Measurements from ENCODE around the gene ZMYM2. TPM values are rescaled to one million over a fixed set of nuclear protein-coding genes. Genes with fewer than 3 reads are reported as not detected.

Gene ZMYM2
- polyA plus RNA-seq, 12 donors, result 39.7 to 83.4 (median 65.5) TPM; not detected in 1

- DNase-seq, result no peak
These were observed 84.8 kb downstream of the ZMYM2 start for GRCh38 chr13:20043207-20043925.

DNA sequence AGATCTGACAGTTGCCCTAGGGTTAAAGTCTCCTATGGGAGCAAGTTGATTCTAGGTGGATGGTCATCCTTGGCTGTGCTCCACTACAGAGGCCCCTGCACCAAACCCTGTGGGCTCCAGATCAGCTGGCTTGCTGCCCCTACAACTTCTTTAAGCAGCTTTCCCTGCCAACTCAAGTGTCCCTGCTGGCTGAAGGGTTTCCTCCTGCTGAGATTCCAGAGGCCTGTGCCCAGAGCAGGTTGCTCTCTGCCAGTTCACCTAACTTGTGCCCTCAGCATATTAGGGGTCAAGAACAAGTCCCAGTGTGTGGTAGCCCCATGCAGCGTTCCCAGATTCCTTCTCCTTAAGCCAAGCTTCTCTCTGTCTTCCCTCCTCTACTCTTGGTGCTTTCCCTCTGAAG is 85.6 kb downstream of the ZMYM2 start:
- no peak for DNase-seq

DNA sequence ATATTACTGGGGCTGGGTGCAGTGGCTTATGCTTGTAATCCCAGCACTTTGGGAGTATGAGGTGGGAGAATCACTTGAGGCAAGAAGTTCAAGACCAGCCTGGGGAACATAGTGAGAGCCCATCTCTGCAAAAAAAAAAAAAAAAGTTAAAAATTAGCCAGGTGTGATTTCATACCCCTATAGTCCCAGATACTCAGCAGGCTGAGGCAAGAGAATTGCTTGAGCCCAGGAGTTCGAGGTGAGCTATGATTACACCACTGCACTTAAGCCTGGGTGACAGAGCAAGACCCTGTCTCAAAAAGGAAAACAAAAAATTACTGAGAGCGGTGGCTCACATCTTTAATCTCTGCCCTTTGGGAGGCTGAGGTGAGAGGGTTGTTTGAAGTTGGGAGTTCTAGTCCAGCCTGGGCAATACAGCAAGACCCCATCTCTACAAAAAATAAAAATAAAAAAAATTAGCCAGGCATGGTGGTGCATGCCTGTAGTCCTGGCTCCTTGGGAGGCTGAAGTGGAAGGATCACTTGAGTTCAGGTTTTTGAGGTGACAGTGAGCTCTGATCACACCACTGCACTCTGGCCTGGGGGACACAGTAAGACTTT is 87.5 kb downstream of the ZMYM2 start:
- no peak for DNase-seq

GRCh38 chr13:20049558-20050473 is 91.3 kb downstream of the ZMYM2 start:
- DNase-seq, result no peak

GRCh38 chr13:20051366-20051765 is 92.8 kb downstream of the ZMYM2 start:
- no peak for DNase-seq

GRCh38 chr13:20053016-20053415 is 94.5 kb downstream of the ZMYM2 start:
- no peak for DNase-seq

DNA sequence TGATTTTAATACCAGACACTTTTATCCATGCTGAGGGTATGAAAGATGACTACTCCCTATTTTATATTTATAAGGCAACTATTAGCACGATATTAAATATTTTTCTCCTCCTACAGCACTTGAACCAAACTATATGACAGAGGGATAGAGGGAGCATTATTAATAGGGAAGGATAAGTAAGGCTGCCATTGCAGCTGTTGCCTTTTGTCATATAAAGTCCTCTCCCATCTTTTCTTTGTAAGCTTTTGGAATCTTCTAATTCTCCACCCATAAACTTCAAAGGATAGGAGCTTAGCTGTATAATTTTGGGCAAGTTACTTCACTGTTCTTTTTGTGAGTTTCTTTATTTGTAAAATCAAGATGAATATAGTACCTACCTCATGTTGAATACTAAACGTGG is 95.4 kb downstream of the ZMYM2 start:
- no peak for DNase-seq

DNA sequence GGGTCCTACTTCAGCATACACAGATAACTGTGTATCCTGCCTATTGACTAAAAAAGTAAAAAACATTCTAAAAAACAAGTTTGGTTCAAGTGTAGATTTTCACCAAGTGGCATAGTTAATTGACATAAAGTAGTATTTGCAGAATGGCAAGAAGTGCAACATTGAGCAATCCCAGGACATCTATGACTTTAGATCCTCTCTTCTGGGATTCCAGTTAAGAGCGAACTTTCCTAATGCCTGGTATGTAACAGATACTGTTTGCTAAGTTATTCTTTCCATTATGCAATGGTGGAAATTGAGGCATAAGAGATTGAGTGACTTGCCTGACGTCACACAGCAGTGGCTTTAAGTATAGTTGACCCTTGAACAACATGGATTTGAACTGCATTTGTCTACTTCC is 96.1 kb downstream of the ZMYM2 start:
- no peak for DNase-seq

DNA sequence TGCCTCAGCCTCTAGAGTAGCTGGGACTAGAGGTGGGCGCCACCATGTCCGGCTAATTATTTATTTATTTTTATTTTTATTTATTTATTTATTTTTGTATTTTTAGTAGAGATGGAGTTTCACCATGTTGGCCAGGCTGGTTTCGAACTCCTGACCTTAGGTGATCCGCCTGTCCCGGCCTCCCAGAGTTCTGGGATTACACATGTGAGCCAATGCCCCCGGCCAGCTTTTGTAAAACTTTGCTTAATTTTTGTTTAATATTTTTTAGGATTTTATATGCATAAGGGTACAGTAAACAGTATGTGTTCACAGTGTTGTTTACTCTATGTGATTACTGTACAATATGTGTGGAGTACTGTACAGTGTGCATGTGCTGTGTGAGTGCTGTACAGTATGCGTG is 98.7 kb downstream of the ZMYM2 start:
- DNase-seq, result no peak

GRCh38 chr13:20057963-20058362 is 99.4 kb downstream of the ZMYM2 start:
- no peak for DNase-seq

- no peak for DNase-seq
These were observed 99.9 kb downstream of the ZMYM2 start for GRCh38 chr13:20058476-20058875.

DNA sequence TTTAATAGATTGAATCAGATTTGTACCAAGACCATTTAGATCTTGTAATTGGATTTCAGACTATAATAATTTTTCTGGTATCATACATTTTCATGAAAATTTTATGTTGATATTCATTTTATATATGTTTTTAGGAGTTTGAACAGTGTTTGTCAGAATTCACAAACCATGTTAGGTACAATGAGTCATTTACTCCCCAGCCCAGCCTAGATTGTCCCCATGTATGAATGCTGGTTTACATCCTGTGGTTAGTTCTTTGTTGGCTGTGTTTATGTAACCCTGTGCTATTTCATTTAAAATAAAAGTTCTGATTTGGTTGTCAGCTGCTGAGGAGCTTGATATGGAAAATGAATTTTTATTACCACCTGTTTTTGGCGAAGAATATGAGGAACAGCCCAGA is 105.6 kb downstream of the ZMYM2 start:
- no peak for DNase-seq

GRCh38 chr13:20065516-20065915 is 107.0 kb downstream of the ZMYM2 start:
- no peak for DNase-seq

- DNase-seq, result no peak
These were observed 111.4 kb downstream of the ZMYM2 start for GRCh38 chr13:20069956-20070355.

DNA sequence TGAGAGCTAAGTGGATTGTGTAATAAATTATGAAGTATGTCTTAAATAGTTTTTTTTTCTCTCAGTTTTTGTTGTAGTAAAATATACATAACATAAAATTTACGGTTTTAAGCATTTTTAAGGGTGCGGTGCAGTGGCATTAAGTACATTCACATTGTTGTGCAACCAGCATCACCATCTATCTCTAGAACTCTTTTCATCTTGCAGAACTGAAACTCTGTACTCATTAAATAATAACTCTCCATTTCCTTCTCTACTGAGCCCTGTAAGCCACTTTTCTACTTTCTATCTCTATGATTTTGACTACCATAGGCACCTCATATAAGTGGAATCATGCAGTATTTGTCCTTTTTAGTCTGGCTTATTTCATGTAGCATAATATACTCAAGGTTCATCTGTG is 115.2 kb downstream of the ZMYM2 start:
- no peak for DNase-seq

GRCh38 chr13:20074966-20075365 is 116.4 kb downstream of the ZMYM2 start:
- DNase-seq, result no peak

DNA sequence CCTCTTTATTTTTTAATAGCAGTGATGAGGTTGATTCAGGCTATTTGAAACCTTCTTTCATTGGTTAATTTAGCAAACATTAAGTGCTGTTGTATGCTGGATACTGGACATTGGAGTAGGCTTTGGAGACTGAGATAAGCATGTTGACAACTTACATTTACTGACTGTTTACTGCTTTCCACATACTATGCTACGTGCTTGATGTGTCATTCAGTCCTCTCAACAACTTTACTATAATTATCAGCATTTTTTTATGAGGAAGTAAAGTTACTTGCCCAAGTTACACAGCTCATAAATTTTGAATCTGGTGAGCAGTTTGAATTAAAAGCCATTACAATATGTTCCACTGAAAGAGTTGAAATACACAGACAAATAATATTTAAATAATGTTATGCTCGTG is 118.6 kb downstream of the ZMYM2 start:
- DNase-seq, result no peak

DNA sequence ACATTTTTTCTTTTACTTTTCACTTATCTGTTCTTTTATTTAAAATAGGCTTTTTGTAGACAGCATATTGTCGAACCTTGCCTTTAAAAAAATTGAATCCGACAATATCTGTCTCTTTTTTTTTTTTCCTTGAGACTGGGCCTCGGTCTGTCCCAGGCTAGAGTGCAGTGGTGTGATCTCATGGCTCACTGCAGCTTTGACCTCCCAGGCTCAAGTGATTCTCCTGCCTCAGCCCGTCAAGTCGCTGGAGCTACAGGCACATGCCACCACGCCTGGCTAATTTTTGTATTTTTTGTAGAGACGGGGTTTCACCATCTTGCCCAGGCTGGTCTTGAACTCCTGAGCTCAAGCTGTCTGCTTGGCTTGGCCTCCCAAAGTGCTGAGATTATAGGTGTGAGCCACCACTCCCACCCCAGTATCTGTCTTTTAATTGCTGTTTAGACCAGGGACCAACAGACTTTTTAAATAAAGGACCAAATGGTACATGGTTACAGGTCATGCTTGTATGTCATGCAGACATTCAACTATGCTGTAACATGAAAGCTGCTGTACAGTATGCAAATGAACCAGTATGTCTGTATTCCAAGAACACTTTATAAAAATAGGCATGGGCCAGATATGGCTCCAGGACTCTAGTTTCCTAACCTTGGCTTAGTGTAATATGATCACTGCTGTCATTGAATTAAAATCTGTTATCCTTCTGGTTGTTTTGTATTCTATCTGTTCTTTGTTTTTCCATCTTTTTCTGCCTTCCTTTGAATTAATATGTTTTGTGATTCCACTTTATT is 122.0 kb downstream of the ZMYM2 start:
- no peak for DNase-seq

DNA sequence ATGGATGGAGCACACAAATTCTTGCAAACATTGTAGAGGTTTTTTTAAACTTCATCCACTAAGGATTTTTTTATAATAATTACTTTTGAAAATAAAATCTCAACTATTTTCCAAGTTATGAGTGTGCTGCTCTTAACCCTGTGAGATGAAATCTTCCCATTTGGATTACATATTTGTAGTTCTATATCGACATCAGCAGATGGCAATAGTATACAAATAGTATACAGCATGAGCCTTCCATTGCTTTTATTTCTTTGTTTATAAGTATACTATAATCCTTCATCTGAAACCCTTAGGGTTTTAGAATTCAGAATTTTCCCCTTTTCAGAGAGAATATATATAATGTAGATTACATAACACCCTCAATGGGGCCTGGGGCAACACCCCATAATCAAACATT is 131.8 kb downstream of the ZMYM2 start:
- no peak for DNase-seq

GRCh38 chr13:20093951-20094350 is 135.4 kb downstream of the ZMYM2 start:
- DNase-seq, result no peak

GRCh38 chr13:20099319-20099718 is 140.8 kb downstream of the ZMYM2 start:
- no peak for DNase-seq

Measured in muscle of arm (tissue), 12 donors.